ENCODE measurements around the gene PRMT5.

PRMT5 gene

DNA sequence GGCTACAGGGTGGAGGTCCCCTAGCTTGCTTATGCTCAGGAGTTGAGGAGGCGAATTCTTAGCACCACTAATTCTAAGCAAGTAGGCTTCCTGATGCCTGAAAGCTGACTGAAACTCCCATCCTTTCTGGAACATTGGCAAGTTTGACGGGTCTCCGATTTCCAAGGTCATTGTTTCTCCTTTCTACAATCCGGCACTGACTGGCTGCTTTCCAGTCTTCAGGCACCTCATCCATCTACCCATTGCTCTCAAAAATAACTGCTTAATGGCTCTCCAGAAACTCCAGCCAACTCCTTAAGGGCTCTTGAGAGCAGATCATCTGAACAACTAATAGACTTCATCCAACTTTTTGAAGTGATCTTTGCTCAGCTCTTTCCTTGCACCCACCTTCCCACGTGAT is 32.8 kb downstream of the PRMT5 start:
- TF ChIP-seq POLR2AphosphoS5 (IDR thresholded peaks at IDR 0.05; ENCODE audit: low read depth, low read length): no peak
- TF ChIP-seq, protein P1, sequence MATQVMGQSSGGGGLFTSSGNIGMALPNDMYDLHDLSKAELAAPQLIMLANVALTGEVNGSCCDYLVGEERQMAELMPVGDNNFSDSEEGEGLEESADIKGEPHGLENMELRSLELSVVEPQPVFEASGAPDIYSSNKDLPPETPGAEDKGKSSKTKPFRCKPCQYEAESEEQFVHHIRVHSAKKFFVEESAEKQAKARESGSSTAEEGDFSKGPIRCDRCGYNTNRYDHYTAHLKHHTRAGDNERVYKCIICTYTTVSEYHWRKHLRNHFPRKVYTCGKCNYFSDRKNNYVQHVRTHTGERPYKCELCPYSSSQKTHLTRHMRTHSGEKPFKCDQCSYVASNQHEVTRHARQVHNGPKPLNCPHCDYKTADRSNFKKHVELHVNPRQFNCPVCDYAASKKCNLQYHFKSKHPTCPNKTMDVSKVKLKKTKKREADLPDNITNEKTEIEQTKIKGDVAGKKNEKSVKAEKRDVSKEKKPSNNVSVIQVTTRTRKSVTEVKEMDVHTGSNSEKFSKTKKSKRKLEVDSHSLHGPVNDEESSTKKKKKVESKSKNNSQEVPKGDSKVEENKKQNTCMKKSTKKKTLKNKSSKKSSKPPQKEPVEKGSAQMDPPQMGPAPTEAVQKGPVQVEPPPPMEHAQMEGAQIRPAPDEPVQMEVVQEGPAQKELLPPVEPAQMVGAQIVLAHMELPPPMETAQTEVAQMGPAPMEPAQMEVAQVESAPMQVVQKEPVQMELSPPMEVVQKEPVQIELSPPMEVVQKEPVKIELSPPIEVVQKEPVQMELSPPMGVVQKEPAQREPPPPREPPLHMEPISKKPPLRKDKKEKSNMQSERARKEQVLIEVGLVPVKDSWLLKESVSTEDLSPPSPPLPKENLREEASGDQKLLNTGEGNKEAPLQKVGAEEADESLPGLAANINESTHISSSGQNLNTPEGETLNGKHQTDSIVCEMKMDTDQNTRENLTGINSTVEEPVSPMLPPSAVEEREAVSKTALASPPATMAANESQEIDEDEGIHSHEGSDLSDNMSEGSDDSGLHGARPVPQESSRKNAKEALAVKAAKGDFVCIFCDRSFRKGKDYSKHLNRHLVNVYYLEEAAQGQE (IDR thresholded peaks at IDR 0.05; ENCODE audit: insufficient read depth in 1 of 2, low read depth in 2 of 2, low read length in 2 of 2): no peak

DNA sequence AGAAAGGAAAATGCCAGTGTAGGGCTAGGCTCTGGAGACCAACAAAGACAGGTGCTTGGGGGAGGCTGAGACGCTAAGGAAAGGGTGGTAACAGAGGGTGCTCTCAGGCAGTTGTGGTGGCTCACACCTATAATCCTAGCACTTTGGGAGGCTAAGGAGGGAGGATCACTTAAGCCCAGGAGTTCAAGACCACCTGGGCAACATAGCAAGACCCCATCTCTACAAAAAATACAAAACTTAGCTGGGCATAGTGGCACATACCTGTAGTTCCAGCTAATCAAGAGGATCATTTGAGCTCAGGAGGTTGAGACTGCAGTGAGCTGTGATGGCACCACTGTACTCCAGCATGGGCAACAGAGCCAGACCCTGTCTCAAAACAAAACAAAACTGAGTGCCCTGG is 33.8 kb downstream of the PRMT5 start:
- TF ChIP-seq FOXP2 (optimal IDR thresholded peaks at IDR 0.05; ENCODE audit: borderline replicate concordance, extremely low read depth, extremely low read length, insufficient read depth): no peak
- TF ChIP-seq, protein P1 (IDR thresholded peaks at IDR 0.05; ENCODE audit: insufficient read depth in 1 of 2, low read depth in 2 of 2, low read length in 2 of 2): no peak
- no peak for TF ChIP-seq POLR2AphosphoS5 (IDR thresholded peaks at IDR 0.05; ENCODE audit: low read depth, low read length)
- no peak for TF ChIP-seq SIN3A (IDR thresholded peaks at IDR 0.05; ENCODE audit: borderline replicate concordance, insufficient read depth, low read length)
- TF ChIP-seq TAF1 (IDR thresholded peaks at IDR 0.05; ENCODE audit: borderline replicate concordance, insufficient read depth, low read length): no peak

DNA sequence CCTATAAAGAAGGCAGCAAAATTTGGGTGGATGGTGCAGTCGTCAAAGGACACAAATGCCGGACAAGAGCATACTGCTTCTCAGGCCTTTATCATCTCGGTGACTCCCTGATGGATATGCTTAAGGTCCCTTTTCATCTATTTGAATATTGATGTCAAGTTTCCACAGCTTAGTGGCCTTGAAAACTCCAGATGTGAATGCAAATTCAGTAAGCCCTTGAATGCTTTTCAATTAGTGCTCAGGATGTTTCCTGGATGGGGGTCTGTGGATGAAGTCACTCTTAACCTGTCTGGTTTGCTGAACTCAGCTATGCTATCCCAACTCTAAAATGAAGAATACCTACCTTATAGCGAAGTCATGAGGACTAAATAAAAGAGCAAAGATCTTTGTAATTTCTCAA is 35.5 kb downstream of the PRMT5 start:
- TF ChIP-seq FOXP2 (optimal IDR thresholded peaks at IDR 0.05; ENCODE audit: borderline replicate concordance, extremely low read depth, extremely low read length, insufficient read depth) (no peak), SIN3A (IDR thresholded peaks at IDR 0.05; ENCODE audit: borderline replicate concordance, insufficient read depth, low read length) (no peak), TAF1 (IDR thresholded peaks at IDR 0.05; ENCODE audit: borderline replicate concordance, insufficient read depth, low read length) (no peak), POLR2AphosphoS5 (IDR thresholded peaks at IDR 0.05; ENCODE audit: low read depth, low read length) (no peak)
- TF ChIP-seq, protein P1 (IDR thresholded peaks at IDR 0.05; ENCODE audit: insufficient read depth in 1 of 2, low read depth in 2 of 2, low read length in 2 of 2): no peak

DNA sequence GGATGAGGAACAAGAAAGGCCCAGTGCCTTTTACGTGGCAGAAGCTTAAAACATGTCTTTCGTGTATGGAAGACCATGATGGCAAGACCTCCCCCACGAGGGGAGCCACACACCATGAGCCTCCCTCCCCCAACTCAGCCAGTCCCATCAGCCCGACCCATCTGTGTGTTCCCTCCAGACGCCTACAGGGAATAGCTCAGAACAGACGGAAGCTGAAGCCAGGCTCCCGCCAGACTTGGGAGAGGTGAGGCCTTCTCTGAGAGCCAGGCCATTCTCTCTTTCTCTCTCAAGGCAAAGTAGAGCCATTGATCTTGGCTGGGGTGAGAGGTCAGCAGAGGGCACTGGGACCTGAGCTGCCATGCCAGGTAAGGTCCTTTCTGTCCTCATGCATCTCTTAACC is 36.7 kb downstream of the PRMT5 start:
- no peak for TF ChIP-seq SIN3A (IDR thresholded peaks at IDR 0.05; ENCODE audit: borderline replicate concordance, insufficient read depth, low read length)
- no peak for TF ChIP-seq POLR2AphosphoS5 (IDR thresholded peaks at IDR 0.05; ENCODE audit: low read depth, low read length)
- TF ChIP-seq, protein P1 (IDR thresholded peaks at IDR 0.05; ENCODE audit: insufficient read depth in 1 of 2, low read depth in 2 of 2, low read length in 2 of 2): no peak
- no peak for TF ChIP-seq FOXP2 (optimal IDR thresholded peaks at IDR 0.05; ENCODE audit: borderline replicate concordance, extremely low read depth, extremely low read length, insufficient read depth)
- no peak for TF ChIP-seq TAF1 (IDR thresholded peaks at IDR 0.05; ENCODE audit: borderline replicate concordance, insufficient read depth, low read length)

DNA sequence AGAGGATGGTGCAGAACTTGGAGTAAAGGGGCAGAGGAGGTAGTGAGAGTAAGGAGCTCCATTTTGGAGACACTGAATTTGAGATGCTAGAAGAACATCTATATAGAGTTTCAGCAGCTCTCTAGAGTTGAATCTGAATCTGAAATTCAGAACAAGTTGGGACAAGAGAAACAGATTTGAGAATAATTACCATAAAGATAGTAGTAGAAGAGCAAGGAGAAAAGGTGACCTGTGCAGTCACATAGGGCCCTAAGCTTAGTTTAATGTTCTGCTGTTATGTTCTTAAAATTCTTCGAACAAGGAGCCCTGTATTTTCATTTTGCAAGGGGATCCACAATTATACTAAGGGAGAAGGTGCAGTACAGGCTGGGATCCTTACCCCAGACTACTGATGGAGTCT is 38.8 kb downstream of the PRMT5 start:
- no peak for TF ChIP-seq FOXP2 (optimal IDR thresholded peaks at IDR 0.05; ENCODE audit: borderline replicate concordance, extremely low read depth, extremely low read length, insufficient read depth)
- TF ChIP-seq POLR2AphosphoS5 (IDR thresholded peaks at IDR 0.05; ENCODE audit: low read depth, low read length): no peak
- TF ChIP-seq, protein P1 (IDR thresholded peaks at IDR 0.05; ENCODE audit: insufficient read depth in 1 of 2, low read depth in 2 of 2, low read length in 2 of 2): no peak
- TF ChIP-seq SIN3A (IDR thresholded peaks at IDR 0.05; ENCODE audit: borderline replicate concordance, insufficient read depth, low read length): no peak
- TF ChIP-seq TAF1 (IDR thresholded peaks at IDR 0.05; ENCODE audit: borderline replicate concordance, insufficient read depth, low read length): no peak
